PC-3 (cell line): Measurements from ENCODE around the gene SFMBT2.

Source experiments
- EZH2 ChIP-seq: fragments of 300-600 bp; sonication (generic); IDR thresholded peaks from one replicate; pipeline ENCODE4 v1.6.1; 2017; ENCODE audit warnings: antibody characterized with exemption, mild to moderate bottlenecking, low read length; ENCODE audit not compliant: unreplicated experiment
- TF ChIP-seq, protein P1 (sequence below): fragments of 300-600 bp; sonication (generic); conservative IDR thresholded peaks from 2 replicates; pipeline ENCODE4 v1.5.1; 2017; ENCODE audit warnings: antibody characterized with exemption, low read depth, mild to moderate bottlenecking, low read length

DNA sequence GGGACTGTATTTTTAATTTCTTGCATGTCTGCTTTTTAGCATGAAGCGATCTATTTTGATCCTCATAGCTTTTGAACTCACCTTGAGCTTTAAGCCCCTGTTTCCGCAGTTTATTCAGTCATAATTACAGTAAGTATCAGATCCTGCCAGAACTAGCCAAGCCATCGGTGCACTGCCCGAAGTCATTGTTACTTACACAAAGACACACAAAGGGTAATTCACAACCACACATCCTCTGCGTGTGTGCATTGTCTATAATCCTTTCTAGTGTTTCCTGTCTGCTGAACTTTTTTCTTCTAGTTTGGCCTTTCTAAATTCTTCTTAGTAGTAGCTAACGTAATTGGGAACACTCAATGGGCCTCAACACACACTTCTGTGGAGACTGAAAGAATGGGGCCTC lies 133.0 kb downstream of the SFMBT2 start:
- TF ChIP-seq, protein P1, sequence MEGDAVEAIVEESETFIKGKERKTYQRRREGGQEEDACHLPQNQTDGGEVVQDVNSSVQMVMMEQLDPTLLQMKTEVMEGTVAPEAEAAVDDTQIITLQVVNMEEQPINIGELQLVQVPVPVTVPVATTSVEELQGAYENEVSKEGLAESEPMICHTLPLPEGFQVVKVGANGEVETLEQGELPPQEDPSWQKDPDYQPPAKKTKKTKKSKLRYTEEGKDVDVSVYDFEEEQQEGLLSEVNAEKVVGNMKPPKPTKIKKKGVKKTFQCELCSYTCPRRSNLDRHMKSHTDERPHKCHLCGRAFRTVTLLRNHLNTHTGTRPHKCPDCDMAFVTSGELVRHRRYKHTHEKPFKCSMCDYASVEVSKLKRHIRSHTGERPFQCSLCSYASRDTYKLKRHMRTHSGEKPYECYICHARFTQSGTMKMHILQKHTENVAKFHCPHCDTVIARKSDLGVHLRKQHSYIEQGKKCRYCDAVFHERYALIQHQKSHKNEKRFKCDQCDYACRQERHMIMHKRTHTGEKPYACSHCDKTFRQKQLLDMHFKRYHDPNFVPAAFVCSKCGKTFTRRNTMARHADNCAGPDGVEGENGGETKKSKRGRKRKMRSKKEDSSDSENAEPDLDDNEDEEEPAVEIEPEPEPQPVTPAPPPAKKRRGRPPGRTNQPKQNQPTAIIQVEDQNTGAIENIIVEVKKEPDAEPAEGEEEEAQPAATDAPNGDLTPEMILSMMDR, result no peak
- TF ChIP-seq EZH2, result no peak
